Stimulated activated CD4-positive, alpha-beta T cell treated with anti-CD3 and anti-CD28 coated beads, TNF-alpha, amount 100 ng/mL, for 4 hours (primary cell): ENCODE measurements around the gene SFTPD.

Experiments used
- DNase-seq, 3 experiments: peaks; one replicate each; pipeline ENCODE4 v3.0.0-alpha.2; 2020; ENCODE audit warnings: low read depth in 3 of 3

Gene SFTPD

GRCh38 chr10:79944428-79945395 lies 4.2 kb downstream of the SFTPD start:
- DNase-seq = no peak

- no peak for DNase-seq
These were observed 5.0 kb downstream of the SFTPD start for GRCh38 chr10:79943871-79944270.

- DNase-seq = no peak
These were observed 6.4 kb downstream of the SFTPD start for GRCh38 chr10:79942261-79943185.

- DNase-seq = no peak
These were observed 7.2 kb downstream of the SFTPD start for GRCh38 chr10:79941585-79942210.

DNA sequence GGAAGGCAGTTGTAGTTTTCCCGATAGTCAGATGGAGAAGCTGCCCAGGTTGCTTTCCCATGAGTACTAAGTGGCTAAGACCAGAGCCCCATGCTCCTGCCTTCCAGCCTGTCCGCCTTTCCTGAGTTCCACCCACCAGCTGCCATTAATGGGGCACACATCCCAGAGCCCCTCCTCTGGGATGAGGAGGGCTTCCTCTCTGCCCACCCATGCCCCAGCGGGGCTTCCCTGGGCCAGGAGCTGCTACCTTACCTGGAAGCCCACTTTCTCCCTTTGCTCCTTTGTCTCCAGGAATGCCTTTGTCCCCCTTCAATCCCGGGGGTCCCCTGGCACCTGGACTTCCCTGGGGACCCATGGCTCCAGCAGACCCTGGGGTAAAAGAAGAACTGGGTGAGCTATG lies 7.8 kb downstream of the SFTPD start:
- DNase-seq = no peak

DNA sequence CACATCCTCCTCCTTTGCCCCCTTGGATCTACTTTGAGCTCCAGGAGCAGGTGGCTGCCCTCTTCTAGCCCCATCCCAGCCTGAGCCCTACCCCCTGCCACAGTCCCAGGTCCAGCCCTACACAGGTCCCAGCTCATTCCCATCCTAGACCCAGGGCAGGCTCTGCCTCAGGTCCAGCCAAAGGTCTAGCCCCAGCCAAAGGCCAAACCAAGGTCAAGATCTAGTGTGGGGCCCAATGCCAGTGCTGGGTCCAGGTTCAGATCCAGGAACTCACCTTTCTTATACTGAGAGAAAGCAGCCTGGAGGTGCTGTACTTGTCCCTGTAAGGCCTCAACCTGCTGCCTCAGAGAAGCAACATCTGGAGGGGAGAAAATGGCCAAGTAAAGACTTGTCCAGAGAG lies 8.5 kb downstream of the SFTPD start:
- no peak for DNase-seq

DNA sequence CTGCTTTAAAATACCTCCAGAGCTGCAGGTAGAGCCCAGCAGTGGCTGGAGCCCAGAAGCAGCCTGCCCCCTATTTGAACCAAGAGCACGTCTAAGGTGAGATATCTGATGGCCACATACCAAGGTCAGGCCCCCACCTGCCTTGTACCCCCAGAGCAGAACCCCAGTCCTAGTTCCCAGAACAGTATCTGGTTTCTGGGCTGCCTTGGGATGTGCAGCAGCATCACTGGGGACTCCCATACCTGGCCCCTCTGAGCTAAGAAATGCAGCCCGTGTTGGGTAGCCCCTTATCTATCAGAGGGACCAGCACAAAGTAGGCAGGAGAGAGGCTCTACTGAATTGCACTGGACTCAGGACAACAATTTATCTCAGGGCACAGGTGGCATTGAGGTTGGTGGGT lies 8.9 kb downstream of the SFTPD start:
- no peak for DNase-seq

GRCh38 chr10:79938728-79939406 lies 10.0 kb downstream of the SFTPD start:
- no peak for DNase-seq

- no peak for DNase-seq
These were observed 11.2 kb downstream of the SFTPD start for GRCh38 chr10:79937701-79938151.

GRCh38 chr10:79936625-79937615 lies 12.0 kb downstream of the SFTPD start:
- no peak for DNase-seq

GRCh38 chr10:79933961-79934360 lies 14.9 kb downstream of the SFTPD start:
- DNase-seq = no peak

- DNase-seq = no peak
These were observed 16.0 kb downstream of the SFTPD start for GRCh38 chr10:79932841-79933379.

DNA sequence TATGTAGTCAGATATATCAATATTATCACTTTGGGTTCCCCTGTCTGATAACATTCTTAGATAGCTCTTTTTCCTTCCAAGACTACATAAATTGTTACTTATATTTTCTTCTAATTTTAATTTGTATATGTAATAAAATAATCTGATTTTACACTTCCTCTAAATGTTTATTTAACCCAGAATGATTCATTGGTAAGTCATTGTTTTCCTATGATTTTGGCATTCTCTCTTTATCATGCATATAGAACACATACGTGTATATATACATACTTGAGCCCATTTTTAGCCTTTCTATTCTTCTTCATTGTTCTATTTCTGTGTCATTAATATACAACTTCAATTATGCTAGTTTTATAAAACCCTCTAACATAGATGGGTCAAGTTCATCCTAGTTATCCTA lies 16.6 kb downstream of the SFTPD start:
- DNase-seq = no peak

DNA sequence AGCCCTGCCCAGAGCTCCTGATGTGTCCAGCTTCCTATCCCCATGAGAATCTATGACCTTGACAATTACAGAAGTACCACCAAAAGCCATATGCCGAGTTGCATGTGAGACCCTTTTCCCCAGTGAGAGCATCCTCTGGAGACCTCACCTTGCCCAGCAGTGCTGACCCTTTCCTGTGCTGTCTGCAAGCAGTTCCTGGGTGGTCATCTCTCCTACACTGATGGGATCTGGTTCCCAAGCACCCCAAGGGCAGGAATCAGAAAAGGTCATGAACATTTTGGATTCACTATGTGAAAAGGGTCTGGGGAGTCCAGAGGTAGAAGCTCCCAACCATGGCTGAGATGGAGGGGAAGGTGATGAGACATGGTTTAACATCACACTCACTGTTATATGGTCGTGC lies 18.2 kb downstream of the SFTPD start:
- DNase-seq = no peak

DNA sequence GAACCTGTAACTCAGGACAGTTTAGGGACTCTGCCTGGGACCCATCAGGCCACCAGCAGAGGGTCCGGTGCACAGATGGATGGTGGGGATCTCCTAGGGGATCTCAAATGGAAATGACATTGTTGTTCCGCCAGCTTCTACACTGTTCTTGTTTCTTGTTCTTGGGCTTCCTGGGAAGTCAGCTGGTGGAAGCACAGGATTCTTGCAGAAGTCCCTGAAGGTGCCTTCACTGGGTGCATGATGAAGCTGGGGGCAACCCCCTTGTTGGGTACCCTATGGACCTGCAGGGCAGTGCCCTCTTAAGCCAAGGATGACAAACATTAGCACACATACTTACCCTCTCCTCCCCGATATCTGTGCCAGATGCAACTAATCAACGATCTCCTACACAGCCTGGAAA lies 18.6 kb downstream of the SFTPD start:
- no peak for DNase-seq

DNA sequence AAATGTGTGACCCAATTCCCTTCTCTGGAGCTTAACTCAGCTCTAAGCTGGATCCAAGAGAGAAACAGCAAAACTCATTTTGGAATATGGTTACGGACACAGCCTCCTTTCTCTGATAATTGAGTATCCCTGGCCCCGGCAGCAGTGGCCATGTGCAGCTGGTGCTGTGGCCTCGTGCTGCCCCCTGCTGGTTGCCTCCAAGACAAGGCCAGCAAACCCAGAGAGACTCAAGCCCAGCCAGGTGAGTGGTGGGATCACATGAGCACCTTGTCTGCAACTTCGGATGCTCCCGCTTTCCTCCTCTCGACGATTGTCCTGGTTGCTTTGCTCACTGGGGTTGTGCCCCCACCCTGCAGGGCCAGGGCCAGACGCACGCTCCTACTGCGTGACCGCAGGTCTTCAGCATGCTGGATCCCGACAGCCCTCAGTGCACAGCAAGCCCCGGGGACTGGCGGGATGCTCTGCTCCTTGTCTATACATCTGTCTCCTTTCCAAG lies 19.4 kb downstream of the SFTPD start:
- DNase-seq = peak; percentile 41 to 66 (median 50)

DNA sequence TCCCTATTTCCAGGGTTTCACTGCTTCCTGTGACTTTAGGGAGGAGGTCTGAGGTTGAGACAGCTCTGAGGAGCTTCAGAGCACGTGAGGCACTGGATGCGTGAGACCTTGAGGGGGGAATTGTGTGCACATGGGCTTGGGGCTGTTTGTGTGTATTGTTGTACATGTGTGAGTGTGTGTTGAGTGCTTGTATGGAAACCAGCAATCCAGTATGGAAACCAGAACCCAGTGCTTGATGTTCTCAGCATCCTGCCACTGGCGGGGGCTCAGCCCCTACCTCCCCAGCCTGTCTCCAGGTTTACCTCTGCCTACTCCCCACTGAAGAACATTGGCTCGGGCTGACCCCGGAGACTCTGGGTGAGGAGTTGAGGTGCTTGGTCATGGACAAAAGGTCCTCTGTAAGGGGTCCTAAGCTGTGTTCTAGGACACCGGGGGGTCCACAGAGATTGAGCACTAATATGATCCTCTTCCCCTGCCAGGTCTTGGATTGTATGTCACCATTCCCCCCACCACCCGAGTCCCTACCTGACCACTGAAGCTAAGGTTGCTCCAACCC lies 20.8 kb downstream of the SFTPD start:
- DNase-seq = no peak

DNA sequence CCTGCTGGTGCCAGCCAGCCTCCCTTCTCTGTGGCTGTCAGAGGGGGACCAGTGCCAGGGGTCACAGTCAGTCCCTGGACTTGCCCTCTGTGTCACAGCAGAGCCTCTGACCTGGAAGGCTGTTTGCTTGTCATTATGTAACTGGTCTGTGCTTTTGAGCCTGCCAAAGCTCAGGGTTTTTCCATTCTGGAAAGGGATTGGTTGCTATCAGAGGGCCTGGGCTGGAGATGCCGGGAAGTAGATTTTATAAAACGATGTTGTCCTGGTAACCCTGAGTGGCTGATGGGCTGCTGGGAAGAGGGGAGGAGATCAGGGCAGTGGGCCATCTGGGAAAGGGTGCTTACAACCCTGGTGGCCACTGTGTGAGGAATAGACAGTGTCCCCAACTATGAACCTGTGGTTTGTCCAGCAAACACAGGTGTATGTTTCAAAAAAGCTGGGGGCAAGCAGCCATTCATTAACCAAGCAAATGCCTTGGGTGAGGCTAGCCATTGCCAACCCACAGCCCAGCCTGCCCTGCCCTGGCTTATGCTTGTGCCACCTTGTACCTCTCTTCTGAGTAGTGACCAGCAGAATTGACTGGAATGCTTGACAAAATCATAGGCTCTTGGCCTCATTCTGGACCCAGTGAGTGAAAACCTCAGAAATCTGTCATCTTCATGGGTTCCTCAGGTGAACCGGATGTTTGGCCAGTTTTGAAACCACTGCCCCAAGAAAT lies 21.6 kb downstream of the SFTPD start:
- no peak for DNase-seq

DNA sequence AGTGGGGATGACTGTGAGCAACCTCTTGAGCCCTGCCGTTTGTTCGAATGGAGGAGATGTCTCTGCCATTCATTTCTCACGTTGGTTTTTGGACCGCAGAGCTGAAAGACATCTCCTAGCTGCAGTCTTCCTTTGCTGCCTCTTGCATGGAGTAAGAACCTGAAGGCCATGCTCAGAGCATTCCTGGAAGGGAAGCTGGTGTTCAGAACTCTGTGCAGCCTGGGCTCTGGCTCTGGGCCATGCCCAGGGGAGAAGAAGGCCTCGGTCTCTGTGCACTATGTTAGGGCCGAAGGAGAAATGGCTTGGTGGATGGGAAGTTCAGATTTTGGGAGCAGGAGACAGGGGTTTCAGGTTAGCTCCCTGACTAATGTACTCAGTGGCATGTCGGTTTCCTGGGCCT lies 22.9 kb downstream of the SFTPD start:
- DNase-seq = no peak
